Activated T-cell treated with anti-CD3 and anti-CD28 coated beads, Interleukin-2, amount 50 U/mL, for 1 hour (primary cell): ENCODE measurements around the gene CENPB.
A peak's percentile ranks its signal among the peaks of the same experiment; 100 is the strongest.
"Not testable (repeated sequence)": the region's sequence is repeated elsewhere in the genome, so short reads cannot be mapped to it uniquely, and the experiment has no call there.

Experiments
- DNase-seq: peaks from one replicate; pipeline ENCODE4 v3.0.0-alpha.2; 2020

CENPB gene

GRCh38 chr20:3808544-3808943 lies 22.0 kb upstream of the CENPB start:
- DNase-seq: no peak

GRCh38 chr20:3804781-3805180 lies 18.2 kb upstream of the CENPB start:
- no peak for DNase-seq

- no peak for DNase-seq
These were observed 17.8 kb upstream of the CENPB start for GRCh38 chr20:3804254-3804751.

- no peak for DNase-seq
These were observed 17.3 kb upstream of the CENPB start for GRCh38 chr20:3803854-3804253.

DNA sequence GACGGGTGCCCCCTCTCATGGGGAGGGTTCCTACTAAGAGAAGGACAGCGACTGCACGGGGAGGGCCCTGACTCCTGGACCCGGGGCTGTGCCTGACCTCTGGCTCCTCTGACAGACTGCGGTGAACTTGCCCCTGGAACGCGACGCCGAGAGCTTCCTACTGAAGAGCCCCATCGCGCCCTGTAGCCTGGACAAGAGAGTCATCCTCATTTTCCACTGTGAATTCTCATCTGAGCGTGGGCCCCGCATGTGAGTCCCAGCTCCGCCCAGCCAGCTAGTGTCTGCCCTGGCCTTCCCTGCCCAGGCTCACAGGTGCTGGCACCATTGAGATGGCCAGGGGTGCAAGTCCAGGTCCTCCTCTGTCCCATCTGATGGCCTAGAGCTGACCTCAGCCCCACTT lies 16.7 kb upstream of the CENPB start:
- no peak for DNase-seq

DNA sequence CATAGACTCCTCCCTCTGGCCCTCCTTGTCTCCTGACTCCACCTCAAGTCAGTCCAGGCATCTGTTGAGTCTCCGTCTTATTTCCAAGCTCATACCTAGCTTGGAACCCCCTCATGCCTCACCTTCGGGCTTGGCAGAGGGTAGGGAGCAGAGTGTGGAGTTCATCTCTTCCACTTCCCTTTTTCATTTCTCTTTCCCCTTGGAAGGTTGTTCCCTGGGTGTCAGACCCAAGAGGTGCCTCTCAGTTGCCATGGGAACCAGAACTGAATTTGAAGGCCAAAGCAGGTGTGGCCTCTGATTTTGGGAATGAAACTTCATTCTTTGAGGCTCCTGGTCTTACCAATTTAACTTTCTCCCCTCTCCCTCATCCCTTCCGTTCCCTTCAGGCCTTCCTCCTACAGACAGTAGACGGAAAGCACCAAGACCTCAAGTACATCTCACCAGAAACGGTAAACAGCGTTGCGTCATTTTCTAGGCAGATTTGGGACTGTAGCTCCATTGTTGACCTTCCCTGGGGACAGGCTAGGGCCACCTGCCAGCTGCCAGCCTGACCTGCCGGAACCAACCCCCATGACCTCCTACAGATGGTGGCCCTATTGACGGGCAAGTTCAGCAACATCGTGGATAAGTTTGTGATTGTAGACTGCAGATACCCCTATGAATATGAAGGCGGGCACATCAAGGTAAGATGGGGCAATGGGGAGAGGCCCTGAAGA lies 16.1 kb upstream of the CENPB start:
- no peak for DNase-seq

- DNase-seq: no peak
These were observed 15.3 kb upstream of the CENPB start for GRCh38 chr20:3801846-3802245.

- no peak for DNase-seq
These were observed 14.8 kb upstream of the CENPB start for GRCh38 chr20:3801299-3801698.

DNA sequence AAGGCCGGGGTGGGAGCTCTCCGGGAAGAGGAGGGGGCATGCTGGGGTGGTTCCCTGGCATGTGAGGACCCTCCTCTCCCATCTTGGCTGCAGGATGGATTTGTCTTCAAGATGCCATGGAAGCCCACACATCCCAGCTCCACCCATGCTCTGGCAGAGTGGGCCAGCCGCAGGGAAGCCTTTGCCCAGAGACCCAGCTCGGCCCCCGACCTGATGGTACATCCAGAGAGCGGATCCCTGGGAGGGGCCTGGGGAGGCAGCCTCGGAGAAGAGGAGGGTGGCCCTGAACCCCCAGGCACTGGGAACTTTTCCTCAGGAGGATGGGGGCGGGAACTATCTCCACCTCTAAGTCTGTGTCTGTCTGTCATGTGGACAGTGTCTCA lies 14.3 kb upstream of the CENPB start:
- no peak for DNase-seq

DNA sequence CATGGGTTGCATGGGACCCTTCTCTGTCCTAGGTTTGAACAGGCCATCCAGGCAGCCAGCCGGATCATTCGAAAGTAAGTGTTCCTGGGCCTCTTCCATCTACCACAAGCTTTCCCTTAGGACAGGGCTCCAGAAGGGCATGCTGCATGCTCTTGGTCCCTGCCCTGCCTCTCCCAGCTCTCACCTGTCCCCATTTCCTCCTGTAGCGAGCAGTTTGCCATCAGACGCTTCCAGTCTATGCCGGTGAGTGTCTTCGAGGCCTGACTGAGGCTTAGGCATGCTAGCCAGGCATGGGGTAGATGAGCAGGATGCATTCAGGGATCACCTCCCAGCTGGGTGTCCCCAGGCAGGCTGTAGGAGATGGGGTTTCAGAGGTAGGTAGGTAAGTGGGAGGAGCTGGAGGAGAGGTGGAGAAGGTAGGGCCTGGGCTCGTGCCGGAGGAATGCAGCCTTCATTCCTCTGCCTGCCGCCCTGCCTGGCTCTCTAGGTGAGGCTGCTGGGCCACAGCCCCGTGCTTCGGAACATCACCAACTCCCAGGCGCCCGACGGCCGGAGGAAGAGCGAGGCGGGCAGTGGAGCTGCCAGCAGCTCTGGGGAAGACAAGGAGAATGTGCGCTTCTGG lies 13.8 kb upstream of the CENPB start:
- no peak for DNase-seq

DNA sequence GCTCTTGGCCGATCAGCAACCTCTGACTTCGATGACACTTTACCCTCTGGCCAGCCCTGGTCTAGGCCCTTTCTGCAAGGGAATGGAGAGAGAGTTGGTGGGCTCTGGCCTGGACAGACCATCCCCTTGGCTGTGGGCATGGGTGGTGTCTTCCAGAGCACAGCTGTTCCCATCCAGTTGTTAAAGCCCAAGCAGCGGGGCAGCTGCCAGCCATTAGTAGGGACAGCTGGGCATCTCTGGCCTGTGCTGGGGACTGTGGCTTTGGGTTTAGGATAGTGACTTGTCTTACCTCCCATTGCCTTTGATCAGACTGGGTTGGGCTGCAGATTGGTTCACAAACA lies 12.3 kb upstream of the CENPB start:
- DNase-seq: no peak

GRCh38 chr20:3798373-3798768 lies 11.8 kb upstream of the CENPB start:
- no peak for DNase-seq

DNA sequence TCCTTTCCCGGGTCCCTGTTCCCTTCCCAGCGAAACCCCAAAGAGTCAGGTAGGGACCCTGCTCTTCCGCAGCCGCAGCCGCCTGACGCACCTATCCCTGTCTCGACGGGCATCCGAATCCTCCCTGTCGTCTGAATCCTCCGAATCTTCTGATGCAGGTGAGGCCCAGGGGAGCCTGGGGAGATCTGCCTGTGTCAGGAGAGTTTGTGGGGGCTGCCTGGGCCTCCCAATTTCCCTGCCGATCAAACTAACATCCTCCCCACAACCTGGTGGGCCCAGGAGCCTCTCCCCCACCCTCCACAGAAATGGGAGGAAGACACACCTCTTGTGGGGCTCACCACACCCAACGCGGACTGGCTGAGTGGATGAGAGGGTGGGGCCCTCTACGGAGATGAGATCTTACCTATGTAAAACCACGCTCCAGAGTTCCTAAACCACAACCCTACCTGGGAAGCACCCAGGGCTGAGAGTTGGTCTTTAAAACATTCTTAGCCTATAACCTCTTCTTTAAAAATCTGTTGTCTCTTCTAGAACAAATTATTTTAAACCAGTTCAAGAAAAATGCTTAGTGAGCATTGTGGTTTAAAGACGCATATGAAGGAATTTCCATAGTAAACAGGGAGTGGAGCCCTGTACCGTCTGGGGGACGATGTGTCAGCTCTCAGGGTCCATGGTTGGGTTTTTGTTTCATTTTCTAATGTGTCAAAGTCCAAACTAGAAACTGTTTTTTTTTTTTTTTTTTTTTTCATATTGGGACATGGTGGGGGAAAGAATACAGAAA lies 11.2 kb upstream of the CENPB start:
- DNase-seq: no peak

- DNase-seq: no peak
These were observed 10.6 kb upstream of the CENPB start for GRCh38 chr20:3797226-3797545.

GRCh38 chr20:3796477-3797225 lies 10.1 kb upstream of the CENPB start:
- DNase-seq: no peak

GRCh38 chr20:3795511-3796468 lies 9.2 kb upstream of the CENPB start, which contains the start of gene CDC25B:
TSS of gene CDC25B (plus strand) at chr20:3796310. CDS start at chr20:3796532, 222 bp downstream.
- peak; percentile 90 for DNase-seq

DNA sequence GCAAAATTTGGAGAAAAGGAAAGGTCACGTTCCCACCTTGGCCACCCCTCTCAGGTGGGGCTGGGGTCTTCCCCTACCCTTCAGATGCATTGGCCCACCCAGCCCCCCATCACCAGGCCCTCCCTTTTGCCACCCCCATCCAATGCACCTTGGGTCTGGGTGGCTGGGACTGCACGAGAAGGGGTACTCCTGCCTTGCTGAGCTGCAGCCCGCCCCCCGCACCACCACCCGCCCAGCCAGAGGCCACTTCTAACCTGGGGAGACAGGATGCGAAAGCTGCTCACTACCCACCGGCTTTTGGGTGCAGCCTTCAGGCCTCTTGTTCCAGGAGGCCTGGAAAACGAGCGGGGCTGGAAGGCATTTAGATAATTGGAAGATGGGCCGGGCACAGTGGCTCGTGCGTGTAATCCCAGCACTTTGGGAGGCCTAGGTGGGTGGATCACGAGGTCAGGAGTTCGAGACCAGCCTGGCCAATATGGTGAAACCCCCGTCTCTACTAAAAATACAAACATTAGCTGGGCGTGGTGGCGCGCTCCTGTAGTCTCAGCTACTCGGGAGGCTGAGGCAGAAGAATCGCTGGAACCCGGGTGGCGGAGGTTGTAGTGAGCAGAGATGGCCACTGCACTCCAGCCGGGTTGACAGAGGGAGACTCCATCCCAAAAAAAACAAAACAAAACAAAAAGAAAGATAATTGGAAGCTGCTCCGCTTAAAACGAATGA lies 8.3 kb upstream of the CENPB start:
- DNase-seq: no peak

GRCh38 chr20:3794168-3794567 lies 7.6 kb upstream of the CENPB start:
- DNase-seq: not testable (repeated sequence)

GRCh38 chr20:3789201-3789600 lies 2.7 kb upstream of the CENPB start:
- not testable (repeated sequence) for DNase-seq

DNA sequence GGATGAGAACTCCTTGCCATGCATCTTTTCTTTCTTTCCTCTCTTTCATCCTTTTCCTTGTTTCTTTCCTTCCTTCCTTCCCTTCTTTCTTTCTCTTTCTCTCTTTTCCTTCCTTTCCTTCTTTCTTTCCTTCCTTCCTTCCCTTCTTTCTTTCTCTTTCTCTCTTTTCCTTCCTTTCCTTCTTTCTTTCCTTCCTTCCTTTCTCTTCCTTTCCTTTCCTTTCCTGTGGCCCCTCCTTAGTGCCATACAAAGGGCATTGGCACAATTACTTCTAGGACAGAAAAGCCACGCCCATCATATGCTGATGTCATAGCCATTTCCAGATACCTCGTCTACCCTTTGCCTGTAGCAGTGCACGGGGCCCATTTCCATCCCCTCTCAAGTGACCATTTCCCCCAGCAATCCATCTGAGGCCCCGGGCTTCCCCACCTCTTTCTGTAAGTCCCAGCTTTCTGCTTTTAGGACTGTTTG lies 2.2 kb upstream of the CENPB start:
- no peak for DNase-seq

GRCh38 chr20:3787324-3788014 lies 929 bp upstream of the CENPB start:
- no peak for DNase-seq
